GM19025 (cell line): Measurements from ENCODE around the gene UGCG.
"Not testable (repeated sequence)": the region's sequence is repeated elsewhere in the genome, so short reads cannot be mapped to it uniquely, and the experiment has no call there.

Experiments
- ATAC-seq: cut with Tn5 transposase; IDR thresholded peaks from one replicate; pipeline ENCODE4 v1.9.1; 2021; ENCODE audit warnings: mild to moderate bottlenecking, low read depth, moderate library complexity; ENCODE audit not compliant: unreplicated experiment

Gene UGCG

GRCh38 chr9:111948109-111948508 is 51.5 kb downstream of the UGCG start:
- not testable (repeated sequence) for ATAC-seq

- no peak for ATAC-seq
These were observed 52.3 kb downstream of the UGCG start for GRCh38 chr9:111948951-111949350.

GRCh38 chr9:111949919-111950318 is 53.3 kb downstream of the UGCG start:
- no peak for ATAC-seq

GRCh38 chr9:111952559-111952958 is 55.9 kb downstream of the UGCG start:
- ATAC-seq, result no peak

GRCh38 chr9:111953444-111953843 is 56.8 kb downstream of the UGCG start:
- ATAC-seq, result no peak

GRCh38 chr9:111955048-111955447 is 58.4 kb downstream of the UGCG start:
- ATAC-seq, result no peak

GRCh38 chr9:111957856-111958631 is 61.4 kb downstream of the UGCG start:
- ATAC-seq, result no peak

GRCh38 chr9:111959468-111960359 is 63.1 kb downstream of the UGCG start:
- ATAC-seq, result no peak

- ATAC-seq, result not testable (repeated sequence)
These were observed 63.9 kb downstream of the UGCG start for GRCh38 chr9:111960485-111960884.

GRCh38 chr9:111961009-111961408 is 64.4 kb downstream of the UGCG start:
- ATAC-seq, result no peak

GRCh38 chr9:111961575-111961974 is 65.0 kb downstream of the UGCG start:
- ATAC-seq, result no peak

- ATAC-seq, result no peak
These were observed 65.4 kb downstream of the UGCG start for GRCh38 chr9:111962021-111962420.

- no peak for ATAC-seq
These were observed 67.4 kb downstream of the UGCG start for GRCh38 chr9:111963995-111964394.

- ATAC-seq, result peak; percentile 90
These were observed 69.0 kb downstream of the UGCG start for GRCh38 chr9:111965566-111966019.

- no peak for ATAC-seq
These were observed 69.6 kb downstream of the UGCG start for GRCh38 chr9:111966124-111966723.

GRCh38 chr9:111966861-111967291 is 70.3 kb downstream of the UGCG start:
- no peak for ATAC-seq

- ATAC-seq, result no peak
These were observed 71.0 kb downstream of the UGCG start for GRCh38 chr9:111967621-111968020.

- no peak for ATAC-seq
These were observed 72.4 kb downstream of the UGCG start for GRCh38 chr9:111969061-111969460.

GRCh38 chr9:111969622-111970021 is 73.0 kb downstream of the UGCG start:
- no peak for ATAC-seq

GRCh38 chr9:111970827-111971226 is 74.2 kb downstream of the UGCG start:
- no peak for ATAC-seq

GRCh38 chr9:111974092-111974681 is 77.6 kb downstream of the UGCG start:
- ATAC-seq, result no peak
